Mammary epithelial cell (primary cell): ENCODE results near the gene ICA1.

Experiments
- EZH2 ChIP-seq: IDR thresholded peaks from 2 replicates; pipeline ENCODE4 v1.6.1; 2012; ENCODE audit warnings: low read length, inconsistent platforms, borderline replicate concordance
- TF ChIP-seq, protein P1 (sequence below), 2 donors: IDR thresholded peaks in 1 of 2; conservative IDR thresholded peaks in 1 of 2; 2 replicates each; pipeline ENCODE4 v1.5.1; 2011 to 2012; ENCODE audit warnings: inconsistent platforms in 2 of 2, low read length in 2 of 2, mild to moderate bottlenecking in 2 of 2, control low read depth in 1 of 2, low read depth in 1 of 2; ENCODE audit not compliant: insufficient read depth in 1 of 2; ENCODE audit errors: extremely low read depth in 1 of 2

DNA sequence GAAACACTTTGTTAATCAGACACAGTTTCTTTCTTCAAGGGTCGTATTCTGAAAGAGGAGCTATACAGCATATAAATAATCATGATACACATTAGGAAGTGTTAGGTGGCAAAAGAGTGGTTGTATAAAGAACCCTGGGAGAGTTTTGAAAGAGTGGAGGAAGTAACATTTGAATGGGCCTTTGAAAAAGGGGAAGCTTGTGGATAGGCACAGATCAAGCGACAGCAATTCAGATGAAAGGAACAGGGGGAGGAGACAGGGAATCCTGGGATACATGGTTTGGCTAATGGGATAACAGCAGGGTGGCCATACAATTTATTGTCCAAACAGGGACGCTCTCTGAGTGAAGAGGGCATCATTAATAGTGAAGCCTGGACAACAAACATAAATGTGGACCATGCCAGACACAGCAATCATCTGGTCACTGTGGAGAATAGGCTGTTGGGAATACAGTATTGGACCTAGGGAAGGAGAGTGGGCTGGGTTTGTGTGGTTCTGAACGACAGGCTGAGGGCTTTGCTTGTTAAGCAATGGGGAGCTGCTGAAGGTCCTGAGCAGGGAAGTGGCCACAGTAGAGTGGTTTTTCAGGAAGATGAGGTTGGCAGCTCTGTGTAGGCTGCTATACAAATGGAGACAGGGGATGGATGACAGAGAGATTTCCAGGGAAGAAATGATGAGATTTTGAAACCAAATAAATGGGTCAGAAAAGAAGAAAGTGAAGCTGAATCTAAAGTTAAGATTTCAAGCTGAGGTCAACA, 75.9 kb downstream of the ICA1 start:
- no peak for TF ChIP-seq EZH2
- TF ChIP-seq, protein P1, sequence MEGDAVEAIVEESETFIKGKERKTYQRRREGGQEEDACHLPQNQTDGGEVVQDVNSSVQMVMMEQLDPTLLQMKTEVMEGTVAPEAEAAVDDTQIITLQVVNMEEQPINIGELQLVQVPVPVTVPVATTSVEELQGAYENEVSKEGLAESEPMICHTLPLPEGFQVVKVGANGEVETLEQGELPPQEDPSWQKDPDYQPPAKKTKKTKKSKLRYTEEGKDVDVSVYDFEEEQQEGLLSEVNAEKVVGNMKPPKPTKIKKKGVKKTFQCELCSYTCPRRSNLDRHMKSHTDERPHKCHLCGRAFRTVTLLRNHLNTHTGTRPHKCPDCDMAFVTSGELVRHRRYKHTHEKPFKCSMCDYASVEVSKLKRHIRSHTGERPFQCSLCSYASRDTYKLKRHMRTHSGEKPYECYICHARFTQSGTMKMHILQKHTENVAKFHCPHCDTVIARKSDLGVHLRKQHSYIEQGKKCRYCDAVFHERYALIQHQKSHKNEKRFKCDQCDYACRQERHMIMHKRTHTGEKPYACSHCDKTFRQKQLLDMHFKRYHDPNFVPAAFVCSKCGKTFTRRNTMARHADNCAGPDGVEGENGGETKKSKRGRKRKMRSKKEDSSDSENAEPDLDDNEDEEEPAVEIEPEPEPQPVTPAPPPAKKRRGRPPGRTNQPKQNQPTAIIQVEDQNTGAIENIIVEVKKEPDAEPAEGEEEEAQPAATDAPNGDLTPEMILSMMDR (conservative IDR thresholded peaks at IDR 0.05 in 1 of 2, IDR thresholded peaks at IDR 0.05 in 1 of 2; ENCODE audit: extremely low read depth in 1 of 2, insufficient read depth in 1 of 2, low read depth in 1 of 2, low read length in 2 of 2), result no peak
